GM21360 (cell line): ENCODE data around the gene MLLT1.
A peak's percentile ranks its signal among the peaks of the same experiment; 100 is the strongest.

Experiments
- ATAC-seq: cut with Tn5 transposase; IDR thresholded peaks from one replicate; pipeline ENCODE4 v1.9.1; 2021; ENCODE audit warnings: mild to moderate bottlenecking, moderate library complexity; ENCODE audit not compliant: unreplicated experiment

Gene MLLT1

DNA sequence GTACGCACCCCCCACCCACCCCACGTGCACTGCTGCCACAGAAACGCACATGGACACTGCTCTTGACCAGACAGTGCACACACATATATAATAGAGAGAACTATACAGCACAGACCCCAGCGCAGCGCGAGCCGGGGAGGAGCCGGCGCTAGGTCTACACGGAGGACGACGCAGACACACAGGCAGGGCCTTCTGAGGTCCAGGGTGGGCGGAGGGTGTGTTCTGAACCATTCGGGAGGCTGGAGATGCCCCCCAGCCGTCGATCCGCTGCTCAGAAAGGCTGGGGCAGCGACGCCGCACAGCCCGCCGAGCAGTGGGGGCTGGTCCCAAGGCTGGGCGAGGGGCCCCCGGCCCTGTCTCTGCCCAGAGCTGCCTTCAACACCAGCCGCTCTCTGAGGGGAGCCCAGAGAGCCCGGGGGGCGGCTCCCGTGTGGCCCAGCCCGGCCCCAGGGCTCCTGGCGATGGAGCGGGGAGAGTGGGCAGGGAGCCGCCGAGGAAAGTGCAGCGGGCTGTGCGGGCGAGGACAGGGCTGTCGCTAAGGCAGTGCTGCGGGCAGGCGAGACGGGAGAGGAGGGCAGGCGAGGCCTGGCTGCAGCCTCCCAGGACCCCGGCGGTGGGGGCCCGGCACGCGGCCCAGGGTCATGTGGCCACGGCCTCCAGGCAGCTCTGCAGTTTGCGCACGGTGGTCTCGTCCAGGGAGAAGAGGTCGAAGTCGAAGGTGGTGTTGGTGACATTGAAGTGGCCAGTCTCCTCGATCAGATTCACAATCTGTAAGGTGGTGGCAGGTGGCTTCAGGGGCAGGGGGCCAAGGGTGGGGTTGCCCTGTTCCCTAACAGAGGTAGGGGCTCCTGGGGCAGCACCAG, 67.1 kb downstream of the MLLT1 start:
- no peak for ATAC-seq

DNA sequence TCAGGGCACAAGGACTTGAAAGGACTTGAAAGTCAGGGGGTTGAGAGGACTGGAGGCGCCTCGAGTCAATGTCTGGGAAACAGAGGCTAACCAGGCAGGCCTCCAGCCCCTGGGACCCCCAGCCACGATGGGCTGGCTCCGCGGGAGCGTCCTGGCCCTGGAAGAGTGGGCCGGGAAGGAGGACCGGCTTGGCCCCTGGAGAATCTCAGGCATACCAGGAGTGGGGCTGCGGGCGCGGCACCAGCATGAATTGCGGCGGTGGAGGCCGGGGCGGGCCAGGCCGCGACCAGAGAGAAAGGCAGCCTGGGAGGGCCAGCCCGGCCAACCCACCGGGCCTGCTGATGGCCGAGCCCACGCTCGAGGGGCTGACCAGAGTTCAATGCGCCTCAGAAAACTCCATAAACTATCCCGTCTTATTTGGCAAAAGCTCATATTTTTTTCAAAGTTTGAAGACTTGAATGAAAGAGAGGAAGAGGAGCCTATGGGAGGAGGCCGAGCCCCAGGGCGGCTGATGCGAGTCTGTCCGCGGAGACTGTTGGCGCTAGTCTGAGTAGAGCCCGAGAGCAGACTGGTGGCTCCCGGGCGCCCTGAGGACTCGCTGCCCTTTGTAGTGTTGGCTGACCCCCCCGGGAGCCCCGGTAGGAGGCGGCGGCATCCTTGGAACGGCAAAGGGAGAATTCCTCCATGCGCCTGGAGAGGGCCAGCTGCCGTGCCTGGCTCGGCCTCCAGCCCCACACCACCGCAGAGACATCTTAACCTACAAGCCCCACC, 68.0 kb downstream of the MLLT1 start:
- ATAC-seq, result no peak

DNA sequence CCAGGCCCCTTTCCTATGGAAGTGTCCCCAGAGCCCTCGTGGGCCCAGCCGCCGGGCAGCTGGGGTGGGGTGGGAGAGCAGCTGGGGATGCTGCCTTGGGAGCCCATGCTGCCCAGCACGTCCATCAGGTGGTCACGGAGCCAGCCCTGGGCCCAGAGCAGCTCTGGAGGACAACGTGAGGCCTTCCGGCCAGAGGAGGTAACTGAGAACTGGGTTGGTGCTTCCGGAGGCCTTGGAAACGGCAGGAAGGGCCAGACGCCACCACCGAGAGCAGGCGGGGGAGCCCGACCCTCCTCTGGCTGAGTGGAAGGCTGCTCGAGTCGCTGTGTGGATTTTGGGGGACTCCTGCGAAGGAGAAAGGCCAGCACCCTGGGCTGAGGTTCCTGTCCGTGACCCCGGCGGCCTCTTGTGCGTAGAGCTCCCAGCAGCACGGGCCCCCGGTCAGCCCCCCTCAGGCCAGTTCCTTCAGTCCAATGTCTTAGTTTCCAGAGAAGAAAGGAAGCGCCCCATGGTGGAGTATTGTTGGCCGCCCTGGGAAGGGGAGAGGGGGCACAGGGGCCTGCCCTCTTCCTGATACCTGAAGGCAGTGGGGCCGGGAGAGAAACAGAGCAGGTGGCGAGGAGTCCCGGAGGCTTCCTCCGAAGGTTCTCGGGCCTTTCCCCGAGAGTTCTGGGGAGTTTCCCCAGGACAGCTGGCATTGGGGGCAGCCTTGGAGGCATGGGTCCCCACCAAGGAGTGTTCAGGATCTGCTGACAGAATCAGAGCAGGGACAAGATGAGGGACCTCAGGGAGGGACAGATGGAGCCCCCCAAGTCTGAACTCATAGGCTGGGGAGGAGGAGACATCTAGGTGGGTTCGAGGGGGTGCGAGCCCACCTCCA, 68.8 kb downstream of the MLLT1 start:
- ATAC-seq, result no peak

DNA sequence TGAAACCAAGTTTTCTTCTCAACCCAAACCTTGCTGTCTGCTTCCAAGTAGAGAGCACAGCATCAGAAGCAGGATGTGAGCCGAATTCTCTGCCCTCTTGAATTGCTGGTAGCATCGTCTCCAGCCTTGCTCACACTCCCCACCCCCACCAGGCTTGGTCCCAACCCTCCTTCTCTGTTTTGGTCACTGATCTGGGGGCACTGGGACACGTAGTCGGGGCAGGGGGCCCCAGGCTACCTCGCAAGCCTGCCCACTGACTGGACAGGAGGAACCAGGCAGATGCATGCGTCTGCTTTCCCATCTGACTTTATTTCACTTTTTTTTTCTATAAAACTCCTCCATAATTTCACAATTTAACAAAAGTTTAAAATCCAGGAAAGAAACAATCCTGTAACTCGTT, 69.7 kb downstream of the MLLT1 start:
- no peak for ATAC-seq

DNA sequence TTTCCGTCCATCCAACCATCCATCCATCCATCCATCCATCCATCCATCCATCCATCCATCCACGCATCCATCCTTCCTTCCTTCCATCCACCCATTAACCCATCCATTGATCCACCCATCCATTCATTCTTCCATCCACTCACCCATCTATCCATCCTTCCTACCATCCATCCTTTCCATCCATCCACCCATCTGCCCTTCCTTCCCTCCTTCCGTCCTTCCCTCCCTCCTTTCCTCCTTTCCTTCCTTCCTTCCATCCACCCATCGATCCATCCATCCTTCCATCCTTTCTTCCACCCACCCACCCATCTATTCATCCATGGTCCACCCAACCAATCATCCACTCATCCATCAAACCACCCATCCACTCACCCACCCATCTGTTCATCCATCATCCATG, 70.1 kb downstream of the MLLT1 start:
- no peak for ATAC-seq

DNA sequence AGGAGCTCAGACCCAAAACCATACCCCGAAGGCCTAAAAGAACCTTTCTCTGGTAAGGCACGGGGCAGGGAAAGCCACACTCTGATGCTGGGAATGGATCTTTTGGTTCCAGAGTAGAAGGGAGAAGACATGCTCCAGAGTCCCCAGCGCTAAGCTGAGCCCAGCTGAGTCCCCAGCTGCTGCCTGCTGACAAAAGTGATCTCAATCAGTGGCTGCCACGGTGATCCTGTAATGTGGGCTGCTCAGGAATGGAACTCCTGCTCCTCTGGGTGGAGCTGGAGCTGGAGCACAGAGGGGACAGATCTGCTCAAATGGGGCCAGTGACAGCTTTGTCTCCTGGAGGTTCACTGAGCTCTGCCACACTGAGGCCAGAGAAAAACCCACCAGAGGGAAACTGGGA, 70.5 kb downstream of the MLLT1 start:
- no peak for ATAC-seq

DNA sequence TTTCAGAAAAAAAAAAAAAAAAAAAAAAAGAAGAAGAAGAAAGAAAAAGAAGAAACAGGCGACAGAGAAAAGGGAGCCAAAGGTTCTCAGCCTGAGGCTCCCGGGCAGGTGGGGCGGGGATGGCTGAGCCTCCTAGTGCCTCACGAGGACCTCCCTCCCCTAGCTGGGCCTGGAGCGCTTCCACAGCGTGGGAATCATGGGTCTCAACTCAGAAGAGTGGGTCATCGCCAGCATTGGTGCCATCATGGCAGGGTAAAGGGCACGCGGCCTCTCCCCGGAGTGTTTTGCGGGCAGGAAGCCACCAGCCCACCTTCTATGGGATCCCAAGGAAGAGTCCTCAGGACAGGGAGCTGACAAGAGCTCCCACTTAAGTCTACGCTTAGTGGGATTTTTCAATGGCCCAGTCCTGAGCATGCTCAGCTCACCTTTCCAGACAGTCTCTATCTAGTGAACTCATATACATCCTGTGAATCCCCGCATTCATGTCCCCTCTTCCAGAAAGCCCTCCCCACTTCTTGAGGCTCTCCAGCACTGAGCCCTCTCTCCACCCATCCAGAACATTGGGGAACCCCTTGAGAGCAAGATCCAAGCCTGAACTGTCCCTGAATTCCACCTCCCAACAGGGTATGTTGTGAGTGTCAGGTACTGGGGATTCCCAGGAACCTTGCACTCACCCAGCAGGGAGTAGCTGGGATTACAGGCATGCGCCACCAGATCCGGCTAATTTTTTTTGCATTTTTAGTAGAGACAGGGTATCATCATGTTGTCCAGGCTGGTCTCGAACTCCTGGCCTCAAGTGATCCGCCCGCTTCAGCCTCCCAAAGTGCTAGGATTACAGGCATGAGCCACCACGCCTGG, 74.7 kb downstream of the MLLT1 start:
- no peak for ATAC-seq

DNA sequence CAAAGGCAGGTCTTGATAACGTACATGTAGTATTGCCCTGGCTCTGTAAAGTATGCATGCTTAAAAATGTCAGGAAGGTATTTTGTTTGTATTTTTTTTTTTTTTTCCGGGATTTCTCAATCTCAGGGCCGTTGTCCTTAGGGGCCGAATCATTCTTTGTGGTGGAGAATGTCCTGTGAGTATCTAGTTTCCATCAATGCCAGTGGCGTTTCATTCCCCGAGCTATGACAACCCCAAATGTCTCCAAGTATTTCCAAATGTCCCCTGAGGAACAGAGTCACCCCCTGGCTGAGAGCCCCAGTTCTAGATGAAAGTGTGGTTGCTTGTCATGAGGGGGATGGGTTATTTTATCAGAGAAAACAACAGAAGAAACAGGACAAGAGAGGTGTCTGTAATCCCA, 75.6 kb downstream of the MLLT1 start:
- ATAC-seq, result no peak

DNA sequence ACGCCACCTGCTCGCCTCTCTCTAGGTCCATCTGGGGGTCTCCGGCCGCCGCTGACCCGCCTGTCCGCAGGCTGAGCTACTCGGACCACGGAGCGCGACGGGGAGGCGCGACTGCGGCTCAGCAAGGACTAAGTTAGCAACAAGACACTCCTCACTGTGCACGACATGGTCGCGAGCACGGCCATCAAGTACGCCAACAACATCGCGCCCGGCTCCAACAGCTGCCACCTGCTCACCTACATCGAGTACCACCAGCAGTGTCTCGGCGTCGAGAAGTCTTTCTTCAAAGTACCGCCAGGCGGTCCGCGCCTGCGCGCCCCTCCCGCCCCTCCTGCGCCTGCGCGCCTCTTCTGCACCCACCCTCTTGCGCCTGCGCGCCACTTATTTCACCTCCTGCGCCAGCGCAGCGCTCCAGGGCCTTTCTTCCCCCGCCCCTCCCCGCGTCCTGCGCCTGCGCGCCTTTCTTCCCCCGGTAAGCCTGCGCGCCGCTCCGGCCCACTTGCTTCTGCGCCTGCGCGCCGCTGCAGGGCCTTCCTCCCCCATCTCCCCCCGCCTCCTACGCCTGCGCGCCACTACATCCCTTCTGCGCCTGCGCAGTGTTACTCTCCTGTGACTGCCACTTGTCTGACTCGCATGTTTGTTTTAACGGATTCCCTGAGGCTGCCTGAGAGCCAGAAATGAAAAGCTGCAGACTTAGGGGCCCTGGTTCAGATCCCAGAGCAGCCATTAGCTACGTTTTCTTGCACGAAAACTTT, 80.4 kb downstream of the MLLT1 start:
- peak; percentile 61 for ATAC-seq

DNA sequence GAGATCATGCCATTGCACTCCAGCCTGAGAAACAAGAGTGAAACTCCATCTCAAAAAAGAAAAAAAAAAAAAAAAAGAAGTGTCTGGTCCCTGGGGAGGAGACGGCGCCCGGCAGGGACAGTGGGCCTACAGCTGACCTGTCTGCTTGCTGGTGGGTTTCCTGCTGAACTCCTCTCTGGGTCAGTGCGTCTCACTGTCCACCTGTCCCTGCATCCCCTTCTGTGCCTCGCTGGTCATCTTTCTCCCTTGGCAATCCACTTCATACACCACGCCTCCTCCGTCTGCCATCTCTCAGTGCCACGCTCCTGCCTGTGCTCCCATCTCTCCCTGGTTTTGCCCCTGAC, 80.9 kb downstream of the MLLT1 start:
- no peak for ATAC-seq

DNA sequence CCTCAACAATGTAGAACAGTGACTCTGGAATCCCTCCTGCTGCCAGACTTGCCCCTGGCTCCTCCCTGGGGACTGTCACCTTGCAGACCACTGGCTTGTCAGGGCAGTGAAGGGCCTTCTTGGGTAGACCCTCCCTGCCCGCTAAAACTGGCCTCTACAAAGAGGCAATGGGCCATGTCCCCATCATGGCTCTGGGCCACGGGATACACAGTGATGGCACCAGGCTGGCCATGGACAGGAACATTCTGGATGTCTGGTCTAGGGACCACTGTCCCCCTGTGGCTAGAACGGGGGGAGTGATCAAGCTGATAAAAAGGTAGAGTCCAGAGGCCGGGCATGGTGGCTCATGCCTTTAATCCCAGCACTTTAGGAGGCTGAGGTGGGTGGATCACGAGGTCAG, 83.4 kb downstream of the MLLT1 start:
- no peak for ATAC-seq

DNA sequence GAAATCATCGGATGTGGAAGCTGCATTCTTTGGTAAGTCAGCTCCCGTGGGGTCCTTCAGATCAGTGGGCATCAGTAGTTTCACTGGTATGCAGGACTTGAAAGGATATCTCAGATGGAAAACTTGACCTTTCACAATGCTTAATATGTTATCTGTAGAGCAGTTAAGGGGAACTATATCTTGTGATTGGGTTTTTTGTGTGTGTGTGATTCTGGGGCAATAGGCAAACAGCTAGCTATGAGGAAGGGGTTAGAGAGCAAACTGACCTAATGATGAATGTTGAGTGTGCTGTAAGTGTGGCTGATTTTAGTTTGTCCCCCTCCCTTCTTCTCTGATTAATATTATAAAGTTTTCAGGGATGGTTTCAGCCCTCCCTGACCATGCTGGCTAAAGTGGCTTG, 91.0 kb downstream of the MLLT1 start:
- ATAC-seq, result no peak

DNA sequence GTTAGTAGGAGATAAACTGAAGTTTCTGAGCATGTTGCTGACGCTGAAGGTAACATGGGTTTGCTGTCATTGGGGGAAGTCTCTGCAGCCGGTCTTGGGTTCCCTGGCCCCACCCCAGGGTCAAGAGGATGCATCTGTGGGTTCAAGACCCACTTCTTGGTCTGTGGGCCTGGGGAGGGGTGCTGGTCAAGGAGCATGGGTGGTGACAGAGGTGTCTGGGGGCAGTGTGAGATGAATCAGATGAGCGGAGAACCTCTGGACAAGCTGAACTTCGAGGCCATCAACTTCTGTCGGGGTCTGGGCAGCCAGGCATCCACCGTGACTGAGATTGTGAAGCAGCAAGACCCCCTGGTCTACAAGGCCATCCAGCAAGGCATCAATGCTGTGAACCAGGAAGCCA, 92.4 kb downstream of the MLLT1 start:
- ATAC-seq, result no peak

DNA sequence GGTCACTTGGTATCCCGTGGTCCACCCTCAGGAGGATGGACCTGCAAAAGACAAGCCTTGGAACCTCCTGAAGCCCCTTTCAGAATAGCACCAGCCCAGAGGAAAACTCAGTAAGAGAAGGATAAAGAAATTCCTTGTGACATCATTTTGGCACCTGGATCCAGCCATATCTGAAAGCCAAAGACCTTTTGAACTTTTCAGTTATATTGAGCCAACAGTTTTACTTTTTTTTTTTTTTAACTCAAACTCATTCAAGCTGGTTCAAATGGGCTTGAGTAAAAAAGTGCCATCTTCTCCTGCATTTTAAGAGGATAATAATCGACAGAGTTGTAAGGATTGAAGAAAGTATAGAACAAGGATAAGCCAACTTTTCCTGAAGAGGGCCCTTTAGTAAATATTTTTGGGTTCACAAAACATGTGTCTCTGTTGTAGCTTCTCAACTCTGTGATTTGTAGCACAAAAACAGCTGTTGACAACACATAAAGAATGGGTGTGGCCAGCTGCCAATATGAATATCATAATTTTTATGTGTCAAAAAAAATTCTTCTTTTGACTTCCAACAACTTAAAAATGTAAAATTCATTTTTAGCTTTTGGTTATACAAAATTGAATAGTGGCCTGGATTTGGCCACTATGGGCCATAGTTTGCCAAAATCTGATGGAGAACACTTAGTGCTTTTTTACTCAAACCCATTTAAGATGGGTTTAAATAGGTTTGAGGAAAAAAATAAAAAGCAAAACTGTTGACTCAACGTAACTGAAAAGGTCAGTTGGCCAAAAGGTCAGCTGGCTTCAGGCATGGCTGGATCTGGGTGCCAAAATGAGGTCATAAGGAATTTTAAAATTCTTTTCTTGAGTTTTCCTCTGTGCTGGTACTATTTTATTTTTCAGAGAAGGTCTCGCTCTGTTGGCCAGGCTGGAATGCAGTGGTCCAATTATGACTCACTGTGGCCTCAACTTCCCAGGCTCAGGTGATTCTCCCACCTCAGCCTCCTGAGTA, 93.6 kb downstream of the MLLT1 start:
- ATAC-seq, result no peak

DNA sequence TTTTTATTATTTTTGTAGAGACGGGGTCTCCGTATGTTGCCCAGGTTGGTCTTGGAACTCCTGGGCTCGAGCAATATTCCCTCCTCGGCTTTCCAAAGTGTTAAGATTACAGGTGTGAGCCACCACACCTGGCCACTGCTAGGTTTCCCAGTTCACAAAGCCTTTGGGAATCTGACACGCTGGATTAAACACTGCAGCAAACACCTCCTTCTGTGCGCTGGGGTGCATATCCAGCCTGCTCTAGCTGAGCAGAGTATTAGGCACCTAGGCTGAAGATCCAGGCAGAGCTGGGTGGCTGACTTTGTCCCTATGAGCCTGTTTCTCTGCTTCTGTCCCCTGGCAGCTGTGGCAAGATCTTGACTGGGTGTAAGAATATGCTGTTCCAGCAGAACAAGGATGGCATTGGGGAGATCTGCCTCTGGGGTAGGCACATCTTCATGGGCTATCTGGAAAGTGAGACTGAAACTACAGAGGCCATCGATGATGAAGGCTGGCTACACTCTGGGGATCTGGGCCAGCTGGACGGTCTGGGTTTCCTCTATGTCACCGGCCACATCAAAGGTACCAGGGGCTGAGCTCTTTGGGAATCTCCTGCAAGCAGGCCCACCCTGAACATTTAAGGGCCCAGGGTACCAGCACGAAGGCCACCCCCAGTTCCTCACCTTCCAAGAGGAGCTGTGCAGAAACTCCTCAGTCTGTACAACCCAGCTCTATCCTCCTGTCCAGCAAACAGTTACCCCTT, 94.5 kb downstream of the MLLT1 start:
- ATAC-seq, result no peak

DNA sequence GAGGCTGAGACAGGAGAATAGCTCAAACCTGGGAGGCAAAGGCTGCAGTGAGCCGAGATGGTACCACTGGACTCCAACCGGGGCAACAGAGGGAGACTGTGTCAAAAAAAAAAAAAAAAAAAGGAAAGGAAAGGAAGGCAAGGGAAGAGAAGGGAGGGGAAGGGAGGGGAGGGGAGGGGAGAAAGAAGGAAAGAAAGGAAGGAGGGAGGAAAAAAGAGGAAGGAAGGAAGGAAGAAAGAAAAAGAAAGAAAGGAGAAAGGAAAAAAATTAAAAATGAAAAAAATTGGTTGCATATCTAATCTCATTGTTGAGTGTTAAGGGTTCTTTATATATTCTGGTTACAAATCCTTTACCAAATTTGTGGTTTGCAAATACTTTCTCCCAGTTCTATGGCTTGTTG, 98.7 kb downstream of the MLLT1 start:
- ATAC-seq, result no peak

DNA sequence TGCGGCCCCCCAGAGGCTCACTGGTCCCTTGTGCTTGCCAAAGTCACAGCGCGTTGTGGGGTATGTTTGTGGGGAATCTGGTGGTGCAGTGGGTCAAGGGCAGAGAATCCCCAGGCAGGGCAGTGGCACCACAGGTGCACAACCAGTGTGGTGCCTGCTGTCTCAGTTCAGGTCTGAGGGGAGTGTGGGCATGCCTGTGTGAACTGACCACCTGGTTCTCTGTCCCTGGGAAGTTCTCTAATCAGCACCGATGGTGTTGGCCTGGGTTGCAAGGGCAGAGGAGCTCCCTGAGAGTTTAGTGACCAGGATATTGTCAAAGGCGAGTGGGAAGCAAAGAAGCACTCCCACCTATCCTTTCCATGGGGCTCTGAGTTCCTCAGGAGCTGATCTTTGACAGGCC, 106.6 kb downstream of the MLLT1 start:
- ATAC-seq, result no peak
